ENCODE data around the gene TMC4.
"Not testable (repeated sequence)": the region's sequence is repeated elsewhere in the genome, so short reads cannot be mapped to it uniquely, and the experiment has no call there.

The TMC4 gene

GRCh38 chr19:54189145-54189734, 16.3 kb upstream of the TMC4 start, which contains the start of gene MBOAT7:
MBOAT7 (minus strand) TSS chr19:54189580; CDS start chr19:54188508, 1,072 bp downstream.
- Mint-ChIP-seq H3K27ac (peak within 1 kb of the TSS; percentile 100), H3K27me3 (ENCODE audit: low read depth, poor library complexity) (peaks cover 5% of the 10 kb centered on the region), H3K36me3 (ENCODE audit: low read depth) (peaks cover 32% of the 10 kb centered on the region), H3K4me3 (peak within 1 kb of the TSS; percentile 93), H3K9me3 (no peaks in the 10 kb centered on the region), H3K4me1 (peaks cover 43% of the 10 kb centered on the region)
- TF ChIP-seq CTCF (IDR thresholded peaks at IDR 0.05), result no peak
- DNase-seq, result peak; percentile 88

- H3K9me3 Mint-ChIP-seq, result no peaks in the 10 kb centered on the region
- H3K27ac Mint-ChIP-seq, result peak overlapping the region; percentile 93
These were observed 15.4 kb upstream of the TMC4 start for GRCh38 chr19:54188215-54188871.

GRCh38 chr19:54186934-54187381, 14.0 kb upstream of the TMC4 start:
- TF ChIP-seq CTCF (IDR thresholded peaks at IDR 0.05), result no peak

More at GRCh38 chr19:54188215-54188871, 15.4 kb upstream of the TMC4 start:
- Mint-ChIP-seq H3K4me3 (peak overlapping the region; percentile 93), H3K36me3 (ENCODE audit: low read depth) (peaks cover 30% of the 10 kb centered on the region), H3K4me1 (peaks cover 38% of the 10 kb centered on the region), H3K27me3 (ENCODE audit: low read depth, poor library complexity) (peaks cover 5% of the 10 kb centered on the region)
- no peak for DNase-seq
- no peak for TF ChIP-seq CTCF (IDR thresholded peaks at IDR 0.05)

GRCh38 chr19:54186351-54186750, 13.4 kb upstream of the TMC4 start:
- DNase-seq, result no peak
- Mint-ChIP-seq H3K27me3 (ENCODE audit: low read depth, poor library complexity) (peaks cover 2% of the 10 kb centered on the region), H3K9me3 (no peaks in the 10 kb centered on the region), H3K4me1 (peaks cover 18% of the 10 kb centered on the region), H3K4me3 (peak overlapping the region; percentile 93), H3K27ac (peak overlapping the region; percentile 25), H3K36me3 (ENCODE audit: low read depth) (peaks cover 32% of the 10 kb centered on the region)
- no peak for TF ChIP-seq CTCF (IDR thresholded peaks at IDR 0.05)

More at GRCh38 chr19:54186934-54187381, 14.0 kb upstream of the TMC4 start:
- Mint-ChIP-seq H3K27me3 (ENCODE audit: low read depth, poor library complexity) (peaks cover 5% of the 10 kb centered on the region), H3K27ac (no peak overlapping the region), H3K36me3 (ENCODE audit: low read depth) (peaks cover 29% of the 10 kb centered on the region), H3K9me3 (no peaks in the 10 kb centered on the region), H3K4me1 (peaks cover 24% of the 10 kb centered on the region), H3K4me3 (peak overlapping the region; percentile 93)
- DNase-seq, result no peak

GRCh38 chr19:54183431-54183830, 10.5 kb upstream of the TMC4 start:
- no peak for DNase-seq
- Mint-ChIP-seq H3K27me3 (ENCODE audit: low read depth, poor library complexity) (no peaks in the 10 kb centered on the region), H3K4me3 (no peak overlapping the region), H3K4me1 (peaks cover 30% of the 10 kb centered on the region), H3K27ac (no peak overlapping the region), H3K36me3 (ENCODE audit: low read depth) (peaks cover 34% of the 10 kb centered on the region), H3K9me3 (no peaks in the 10 kb centered on the region)
- no peak for TF ChIP-seq CTCF (IDR thresholded peaks at IDR 0.05)

- not testable (repeated sequence) for H3K9me3 Mint-ChIP-seq; H3K4me3 Mint-ChIP-seq; DNase-seq; H3K27me3 Mint-ChIP-seq (ENCODE audit: low read depth, poor library complexity); H3K27ac Mint-ChIP-seq
- peaks cover 37% of the 10 kb centered on the region for H3K36me3 Mint-ChIP-seq (ENCODE audit: low read depth)
- peaks cover 21% of the 10 kb centered on the region for H3K4me1 Mint-ChIP-seq
These were observed 8.9 kb upstream of the TMC4 start for GRCh38 chr19:54181894-54182293.
